WTC11 (cell line): Measurements from ENCODE around the gene MXRA8.

Experiments
- ATF3 ChIP-seq: sonication (generic); formaldehyde crosslinking; conservative IDR thresholded peaks from 2 replicates; pipeline ENCODE4 v1.8.1; 2022; ENCODE audit warnings: mild to moderate bottlenecking, missing genetic modification reagents
- TCF7 ChIP-seq: sonication (generic); formaldehyde crosslinking; IDR thresholded peaks from 2 replicates; pipeline ENCODE4 v1.8.0; 2022; ENCODE audit warnings: mild to moderate bottlenecking, low read depth, missing genetic modification reagents, moderate library complexity
- TF ChIP-seq, protein P1 (sequence below): fragments of 200-600 bp; IDR thresholded peaks from 2 replicates; pipeline ENCODE4 v1.8.0; 2022; ENCODE audit warnings: antibody characterized with exemption
- TF ChIP-seq, protein P2 (sequence below): sonication (generic); formaldehyde crosslinking; IDR thresholded peaks from 2 replicates; pipeline ENCODE4 v1.8.0; 2023; ENCODE audit warnings: mild to moderate bottlenecking, missing genetic modification reagents
- TF ChIP-seq, protein P3 (sequence below): sonication (generic); formaldehyde crosslinking; IDR thresholded peaks from 2 replicates; pipeline ENCODE4 v1.8.0; 2022; ENCODE audit warnings: mild to moderate bottlenecking, missing genetic modification reagents
- TF ChIP-seq, protein P4 (sequence below): sonication (generic); formaldehyde crosslinking; IDR thresholded peaks from 2 replicates; pipeline ENCODE4 v1.8.1; 2023; ENCODE audit warnings: mild to moderate bottlenecking, missing genetic modification reagents, moderate library complexity

GRCh38 chr1:1402072-1402900 is 43.9 kb upstream of the MXRA8 start:
- TF ChIP-seq, protein P1, sequence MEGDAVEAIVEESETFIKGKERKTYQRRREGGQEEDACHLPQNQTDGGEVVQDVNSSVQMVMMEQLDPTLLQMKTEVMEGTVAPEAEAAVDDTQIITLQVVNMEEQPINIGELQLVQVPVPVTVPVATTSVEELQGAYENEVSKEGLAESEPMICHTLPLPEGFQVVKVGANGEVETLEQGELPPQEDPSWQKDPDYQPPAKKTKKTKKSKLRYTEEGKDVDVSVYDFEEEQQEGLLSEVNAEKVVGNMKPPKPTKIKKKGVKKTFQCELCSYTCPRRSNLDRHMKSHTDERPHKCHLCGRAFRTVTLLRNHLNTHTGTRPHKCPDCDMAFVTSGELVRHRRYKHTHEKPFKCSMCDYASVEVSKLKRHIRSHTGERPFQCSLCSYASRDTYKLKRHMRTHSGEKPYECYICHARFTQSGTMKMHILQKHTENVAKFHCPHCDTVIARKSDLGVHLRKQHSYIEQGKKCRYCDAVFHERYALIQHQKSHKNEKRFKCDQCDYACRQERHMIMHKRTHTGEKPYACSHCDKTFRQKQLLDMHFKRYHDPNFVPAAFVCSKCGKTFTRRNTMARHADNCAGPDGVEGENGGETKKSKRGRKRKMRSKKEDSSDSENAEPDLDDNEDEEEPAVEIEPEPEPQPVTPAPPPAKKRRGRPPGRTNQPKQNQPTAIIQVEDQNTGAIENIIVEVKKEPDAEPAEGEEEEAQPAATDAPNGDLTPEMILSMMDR = peak; percentile 45
- TF ChIP-seq ATF3 (CRISPR knock-in tag) (no peak), TCF7 (CRISPR knock-in tag) (no peak)
- TF ChIP-seq, protein P2, sequence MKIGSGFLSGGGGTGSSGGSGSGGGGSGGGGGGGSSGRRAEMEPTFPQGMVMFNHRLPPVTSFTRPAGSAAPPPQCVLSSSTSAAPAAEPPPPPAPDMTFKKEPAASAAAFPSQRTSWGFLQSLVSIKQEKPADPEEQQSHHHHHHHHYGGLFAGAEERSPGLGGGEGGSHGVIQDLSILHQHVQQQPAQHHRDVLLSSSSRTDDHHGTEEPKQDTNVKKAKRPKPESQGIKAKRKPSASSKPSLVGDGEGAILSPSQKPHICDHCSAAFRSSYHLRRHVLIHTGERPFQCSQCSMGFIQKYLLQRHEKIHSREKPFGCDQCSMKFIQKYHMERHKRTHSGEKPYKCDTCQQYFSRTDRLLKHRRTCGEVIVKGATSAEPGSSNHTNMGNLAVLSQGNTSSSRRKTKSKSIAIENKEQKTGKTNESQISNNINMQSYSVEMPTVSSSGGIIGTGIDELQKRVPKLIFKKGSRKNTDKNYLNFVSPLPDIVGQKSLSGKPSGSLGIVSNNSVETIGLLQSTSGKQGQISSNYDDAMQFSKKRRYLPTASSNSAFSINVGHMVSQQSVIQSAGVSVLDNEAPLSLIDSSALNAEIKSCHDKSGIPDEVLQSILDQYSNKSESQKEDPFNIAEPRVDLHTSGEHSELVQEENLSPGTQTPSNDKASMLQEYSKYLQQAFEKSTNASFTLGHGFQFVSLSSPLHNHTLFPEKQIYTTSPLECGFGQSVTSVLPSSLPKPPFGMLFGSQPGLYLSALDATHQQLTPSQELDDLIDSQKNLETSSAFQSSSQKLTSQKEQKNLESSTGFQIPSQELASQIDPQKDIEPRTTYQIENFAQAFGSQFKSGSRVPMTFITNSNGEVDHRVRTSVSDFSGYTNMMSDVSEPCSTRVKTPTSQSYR (CRISPR knock-in tag) = no peak
- TF ChIP-seq, protein P3, sequence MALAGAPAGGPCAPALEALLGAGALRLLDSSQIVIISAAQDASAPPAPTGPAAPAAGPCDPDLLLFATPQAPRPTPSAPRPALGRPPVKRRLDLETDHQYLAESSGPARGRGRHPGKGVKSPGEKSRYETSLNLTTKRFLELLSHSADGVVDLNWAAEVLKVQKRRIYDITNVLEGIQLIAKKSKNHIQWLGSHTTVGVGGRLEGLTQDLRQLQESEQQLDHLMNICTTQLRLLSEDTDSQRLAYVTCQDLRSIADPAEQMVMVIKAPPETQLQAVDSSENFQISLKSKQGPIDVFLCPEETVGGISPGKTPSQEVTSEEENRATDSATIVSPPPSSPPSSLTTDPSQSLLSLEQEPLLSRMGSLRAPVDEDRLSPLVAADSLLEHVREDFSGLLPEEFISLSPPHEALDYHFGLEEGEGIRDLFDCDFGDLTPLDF (CRISPR knock-in tag) = no peak
- TF ChIP-seq, protein P4, sequence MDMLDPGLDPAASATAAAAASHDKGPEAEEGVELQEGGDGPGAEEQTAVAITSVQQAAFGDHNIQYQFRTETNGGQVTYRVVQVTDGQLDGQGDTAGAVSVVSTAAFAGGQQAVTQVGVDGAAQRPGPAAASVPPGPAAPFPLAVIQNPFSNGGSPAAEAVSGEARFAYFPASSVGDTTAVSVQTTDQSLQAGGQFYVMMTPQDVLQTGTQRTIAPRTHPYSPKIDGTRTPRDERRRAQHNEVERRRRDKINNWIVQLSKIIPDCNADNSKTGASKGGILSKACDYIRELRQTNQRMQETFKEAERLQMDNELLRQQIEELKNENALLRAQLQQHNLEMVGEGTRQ (CRISPR knock-in tag) = no peak
